GM19324 (cell line): ENCODE measurements around the gene SNED1.
A peak's percentile ranks its signal among the peaks of the same experiment; 100 is the strongest.

ENCODE experiments used
- ATAC-seq: cut with Tn5 transposase; IDR thresholded peaks from one replicate; pipeline ENCODE4 v1.9.1; 2021; ENCODE audit warnings: mild to moderate bottlenecking, moderate library complexity; ENCODE audit not compliant: unreplicated experiment, low FRiP score

Gene SNED1

GRCh38 chr2:240997856-240998705 is at the start of gene SNED1:
TSS of gene SNED1 (plus strand) at chr2:240998618. CDS start at chr2:240998838, 220 bp downstream.
- peak; percentile 38 for ATAC-seq

DNA sequence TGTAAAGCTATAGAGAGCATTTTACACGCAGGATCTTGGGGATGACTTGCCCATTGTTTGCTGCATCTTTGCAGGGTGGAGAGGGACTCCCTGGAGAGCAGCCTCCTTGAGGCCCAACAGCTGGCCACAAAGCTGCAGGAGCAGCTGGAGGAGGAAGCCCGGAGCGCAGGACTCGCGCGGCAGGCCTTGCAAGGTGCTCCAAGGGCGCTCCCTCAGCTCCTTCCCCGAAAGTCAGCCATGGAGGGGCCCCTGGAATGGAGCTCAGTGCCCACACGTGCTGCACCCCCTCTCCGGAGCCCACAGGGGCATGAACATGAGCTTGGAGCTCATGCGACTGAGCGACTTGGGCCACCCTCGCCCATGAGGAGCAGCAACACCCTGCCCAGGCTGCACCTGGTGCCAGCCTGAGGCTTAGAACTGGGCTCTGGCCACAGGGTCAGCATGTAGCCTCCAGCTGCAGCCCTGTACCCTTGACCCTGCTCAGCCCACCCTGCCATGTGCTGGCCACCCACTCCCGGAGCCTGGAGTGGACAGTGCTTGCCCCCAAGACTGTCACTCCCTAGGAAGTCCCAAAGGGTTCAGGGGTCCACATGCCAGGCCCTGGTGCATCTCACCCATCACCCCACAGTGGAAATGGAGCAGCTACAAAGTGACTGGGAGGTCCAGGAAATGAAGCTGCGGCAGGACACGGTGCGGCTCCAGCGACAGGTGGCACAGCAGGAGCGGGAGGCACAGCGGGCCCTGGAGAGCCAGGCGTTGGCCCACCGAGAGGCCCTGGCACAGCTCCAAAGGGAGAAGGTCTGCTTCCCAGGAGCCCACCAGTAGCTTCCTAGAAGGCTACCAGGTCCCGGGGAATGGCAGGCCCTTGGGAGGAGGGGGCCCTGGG is 49.3 kb upstream of the SNED1 start:
- ATAC-seq, result no peak

GRCh38 chr2:240949791-240950705 is 48.4 kb upstream of the SNED1 start:
- ATAC-seq, result no peak

DNA sequence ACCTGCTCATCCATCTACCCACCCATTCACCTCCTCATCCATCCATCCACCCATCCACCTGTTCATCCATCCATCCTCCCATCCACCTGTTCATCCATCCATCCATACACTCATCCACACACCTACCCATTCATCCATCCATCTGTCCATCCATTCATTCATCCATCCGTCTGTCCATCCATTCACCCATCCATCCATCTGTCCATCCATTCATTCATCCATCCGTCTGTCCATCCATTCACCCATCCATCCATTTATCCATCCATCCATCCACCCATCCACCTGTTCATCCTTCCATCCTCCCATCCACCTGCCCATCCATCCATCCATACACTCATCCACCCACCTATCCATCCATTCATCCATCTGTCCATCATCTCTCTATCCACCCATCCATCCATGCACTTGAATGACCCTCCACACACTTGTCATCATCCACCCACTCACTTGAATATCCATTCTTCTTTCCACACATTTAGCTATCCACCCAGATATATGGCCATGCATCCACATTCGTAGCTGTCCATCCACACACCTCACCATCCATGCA is 47.3 kb upstream of the SNED1 start:
- ATAC-seq, result no peak

DNA sequence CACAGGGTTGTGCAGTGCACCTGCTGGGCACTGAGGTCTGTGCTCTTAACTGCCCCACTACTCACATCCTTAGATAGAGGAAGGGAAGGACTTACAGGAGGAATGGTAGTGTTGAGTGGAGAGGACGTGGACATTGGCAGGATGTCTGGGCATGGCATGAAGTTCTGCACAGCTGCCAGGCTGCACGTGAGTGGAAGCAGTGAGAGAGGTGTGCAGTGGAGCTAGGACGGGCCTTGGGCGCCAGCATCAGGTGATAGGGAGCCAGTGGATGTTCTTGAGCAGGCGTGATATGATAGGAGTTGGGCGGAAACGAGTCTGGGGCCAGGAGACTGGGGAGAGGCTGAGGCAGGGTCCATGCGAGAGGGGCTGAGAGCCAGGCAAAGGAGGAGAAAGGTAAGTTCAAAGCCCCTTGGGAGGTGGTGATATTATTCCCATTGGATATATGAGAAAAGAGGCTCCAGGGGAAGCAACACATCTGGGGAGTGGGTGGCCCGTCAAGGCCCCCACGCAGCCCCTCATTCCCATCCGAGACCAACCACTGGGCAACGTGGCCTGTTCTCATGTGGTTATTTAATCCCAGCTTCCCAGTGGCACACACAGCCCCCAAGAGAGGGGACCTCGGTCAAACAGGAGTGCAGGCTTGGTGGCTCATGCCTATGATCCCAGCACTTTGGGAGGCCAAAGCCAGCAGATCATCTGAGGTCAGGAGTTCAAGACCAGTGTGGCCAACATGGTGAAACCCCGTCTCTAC is 45.7 kb upstream of the SNED1 start:
- no peak for ATAC-seq

DNA sequence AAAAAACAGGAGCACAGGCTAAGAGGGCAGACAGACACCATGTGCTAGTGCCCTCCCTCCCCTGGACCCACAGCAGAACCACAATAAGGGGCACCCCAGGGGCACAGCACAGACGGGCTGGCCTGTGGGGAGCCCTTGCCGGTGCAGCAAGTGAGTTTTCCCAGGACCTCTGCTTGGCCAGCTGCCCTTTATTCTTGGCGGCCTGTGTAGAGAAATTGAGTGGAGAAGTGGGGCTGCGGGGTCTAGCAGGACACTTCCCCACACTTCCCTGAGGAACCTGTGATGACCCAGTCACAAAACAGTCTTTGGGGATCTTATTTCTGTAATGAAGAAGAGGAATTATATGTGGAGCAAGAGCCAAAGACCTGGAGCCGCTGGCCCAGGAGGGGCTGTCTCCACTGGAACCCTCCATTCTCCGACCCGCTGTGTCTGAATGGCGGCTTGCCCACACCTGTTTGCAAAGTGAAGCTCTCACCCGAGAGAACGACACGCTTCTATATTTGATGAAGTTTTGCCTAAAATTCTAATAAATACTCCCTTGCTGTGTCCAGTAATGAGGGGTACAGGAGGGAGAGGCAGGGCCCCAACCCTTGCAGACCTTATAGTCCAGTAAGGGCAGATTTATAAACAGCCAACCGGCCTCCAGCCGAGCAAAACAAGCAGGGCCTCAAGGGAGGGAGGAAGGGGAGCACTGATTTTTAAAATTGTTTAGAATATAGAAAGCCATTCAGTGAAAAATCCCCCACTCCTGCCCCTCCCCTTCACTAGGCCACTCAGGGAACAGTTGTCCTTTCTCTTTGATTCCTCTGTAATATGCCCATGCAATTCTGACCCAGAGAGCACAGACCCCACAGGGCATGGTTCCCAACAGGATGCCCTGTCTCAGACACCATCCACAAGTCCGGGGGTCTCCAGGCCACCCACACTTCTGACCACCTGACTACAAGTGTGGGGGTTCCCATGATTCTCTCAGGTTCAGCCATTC is 44.7 kb upstream of the SNED1 start:
- ATAC-seq, result no peak

- no peak for ATAC-seq
Measured at GRCh38 chr2:240954436-240955305, 43.7 kb upstream of the SNED1 start.

GRCh38 chr2:240955306-240956170 is 42.9 kb upstream of the SNED1 start:
- ATAC-seq, result no peak

DNA sequence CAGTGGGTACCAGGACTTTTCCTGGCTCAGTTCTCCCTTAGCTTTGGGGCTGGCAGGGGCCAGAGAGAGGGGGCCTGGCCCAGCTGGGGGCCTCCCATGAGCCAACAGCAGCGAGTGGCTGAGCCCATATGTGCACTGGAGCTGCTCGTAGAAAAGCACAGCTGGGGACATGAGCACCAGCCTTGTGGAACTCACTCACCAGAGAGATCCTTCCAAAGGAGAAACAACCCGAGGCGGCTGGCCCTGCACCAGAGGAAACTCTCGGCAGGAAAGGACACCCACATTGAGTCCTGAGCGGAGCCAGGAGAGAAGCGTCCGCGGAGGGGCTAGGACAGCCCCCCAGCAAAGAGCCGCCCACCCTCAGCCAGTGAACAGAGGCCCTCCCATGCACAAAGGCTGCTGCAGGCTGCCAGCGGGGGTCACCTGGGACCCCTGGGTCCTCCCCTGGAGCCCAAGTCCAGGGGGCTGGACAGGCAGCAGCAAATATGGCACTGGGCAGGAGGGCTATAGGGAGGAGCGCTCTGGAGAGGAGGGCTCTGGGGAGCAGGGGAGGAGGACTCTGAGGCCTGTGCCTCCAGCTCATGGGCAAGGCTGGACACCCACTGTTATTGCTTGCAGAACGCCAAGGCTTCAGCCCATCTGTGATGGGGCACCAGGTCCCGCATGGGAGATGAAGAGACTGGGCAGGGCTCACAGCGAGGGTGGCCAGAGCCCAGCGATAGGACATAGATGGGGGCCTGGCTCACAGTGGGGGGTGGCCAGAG is 42.1 kb upstream of the SNED1 start:
- ATAC-seq, result no peak

GRCh38 chr2:240956935-240957655 is 41.3 kb upstream of the SNED1 start:
- no peak for ATAC-seq

DNA sequence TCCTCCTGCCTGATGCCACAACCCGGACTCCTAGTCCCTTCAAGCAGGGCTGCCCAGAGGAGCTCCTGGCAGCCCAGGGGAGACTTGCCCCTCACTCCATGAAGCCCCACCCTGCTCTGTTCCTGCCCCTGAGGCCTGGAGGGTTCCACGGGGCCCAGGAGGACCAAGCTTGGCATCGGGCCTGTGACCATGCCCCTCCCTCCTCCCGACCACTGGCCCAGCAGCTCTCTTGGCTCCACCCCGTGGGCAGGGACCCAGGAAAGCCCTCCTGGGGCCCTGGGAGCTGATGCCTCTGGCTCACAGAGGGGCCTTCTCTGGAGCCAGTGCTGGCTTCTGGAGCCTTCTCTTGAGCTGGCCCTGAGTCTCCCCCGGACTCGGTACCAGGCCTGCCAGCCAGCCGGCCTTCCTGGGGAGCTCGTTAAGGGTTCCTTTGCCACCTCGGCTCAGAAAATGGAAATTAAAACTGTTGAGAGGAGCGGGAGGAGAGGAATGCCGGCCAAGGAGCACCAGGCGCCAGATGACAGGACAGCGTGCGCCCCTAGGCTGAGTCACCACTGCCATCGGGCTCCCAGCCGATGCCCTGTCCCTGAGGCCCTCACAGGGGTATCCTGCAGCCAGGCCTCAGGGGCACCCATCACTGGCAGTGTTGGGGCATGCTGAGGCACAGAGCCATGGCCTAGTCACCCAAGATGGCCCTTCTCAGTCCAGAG is 40.6 kb upstream of the SNED1 start:
- no peak for ATAC-seq

DNA sequence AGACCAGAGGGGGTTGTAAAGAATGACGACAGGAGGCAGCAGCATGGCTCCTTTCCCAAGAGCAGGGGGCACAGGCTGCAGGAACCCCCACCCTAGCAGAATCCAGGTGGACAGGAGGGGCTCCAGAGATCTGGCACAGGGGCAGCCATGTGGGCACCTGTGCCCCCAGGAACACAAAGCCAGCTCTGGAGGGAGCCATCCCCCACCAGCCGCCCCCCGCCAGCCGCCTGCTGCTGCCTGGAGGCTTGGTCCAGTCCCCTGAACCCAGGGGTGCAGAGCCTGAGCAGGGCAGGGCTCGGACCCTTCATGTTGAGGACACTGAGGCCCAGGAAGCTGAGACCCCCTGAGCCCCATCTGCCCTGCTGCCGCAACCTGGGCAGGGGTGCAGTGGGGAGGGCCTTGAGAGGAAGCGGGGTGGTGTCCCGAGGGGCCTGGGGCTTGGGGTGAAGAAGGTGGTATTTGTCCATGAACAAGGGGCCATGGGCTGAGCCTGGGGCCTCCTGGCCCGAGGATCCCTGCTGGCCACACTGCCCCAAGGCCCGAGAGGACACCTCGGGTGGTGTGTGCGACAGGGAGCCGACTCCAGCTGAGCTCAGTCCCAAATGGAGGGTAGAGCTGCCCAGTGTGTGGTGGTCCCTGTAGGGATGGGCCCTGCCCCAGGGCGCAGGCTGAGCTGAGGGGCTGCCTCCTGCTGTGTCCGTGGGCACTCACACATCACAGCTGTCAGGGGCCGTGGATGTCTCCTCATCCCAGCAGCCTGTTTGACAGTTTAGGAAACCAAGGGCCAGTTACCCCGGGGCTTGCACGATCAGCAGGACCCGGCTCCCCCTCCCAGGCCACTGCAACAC is 39.8 kb upstream of the SNED1 start:
- ATAC-seq, result no peak

DNA sequence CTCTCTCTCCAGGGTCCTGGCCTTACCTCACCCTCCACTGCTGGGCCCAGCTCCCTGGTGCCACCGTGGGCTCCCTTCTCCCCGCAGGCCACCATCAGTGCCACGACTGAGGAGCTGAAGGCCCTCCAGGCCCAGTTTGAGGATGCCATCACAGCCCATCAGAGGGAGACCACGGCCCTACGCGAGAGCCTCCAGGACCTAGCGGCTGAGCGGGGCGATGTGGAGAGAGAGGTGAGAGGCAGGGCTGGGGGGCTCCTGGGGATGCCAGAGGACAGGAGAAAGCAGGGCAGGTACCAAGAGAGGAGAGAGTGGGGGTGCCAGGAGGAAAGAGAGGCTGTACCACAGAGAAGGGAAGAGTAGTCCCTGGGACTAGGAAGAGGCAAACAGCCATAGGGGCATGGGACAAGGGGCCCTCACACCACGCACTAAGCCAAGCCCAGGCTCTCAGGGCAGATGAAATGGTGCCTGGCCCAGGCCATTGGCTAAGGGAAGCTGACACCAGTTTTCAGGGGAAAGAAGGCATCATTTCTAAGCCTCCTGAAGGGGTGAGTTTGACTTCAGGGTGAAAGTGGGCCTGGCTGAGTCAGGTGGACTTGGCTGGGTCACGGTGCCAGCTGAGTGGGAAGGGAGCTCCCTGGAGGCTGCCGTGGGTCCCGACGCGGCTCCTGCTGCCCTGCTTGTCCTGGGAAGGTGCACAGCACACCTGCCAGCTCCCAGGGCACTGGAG is 39.0 kb upstream of the SNED1 start:
- ATAC-seq, result no peak
